RWPE2 (cell line): ENCODE results near the gene SDF2.
A peak's percentile ranks its signal among the peaks of the same experiment; 100 is the strongest.

Experiments used
- ATAC-seq: fragments of 200-7000 bp; cut with Tn5 transposase; 3 replicates; pipeline ENCODE4 v1.9.1; 2021; ENCODE audit warnings: low read depth
- DNase-seq: peaks from one replicate; pipeline ENCODE4 v3.0.0-alpha.2; 2020; ENCODE audit warnings: low spot score
- H3K27ac ChIP-seq: fragments of 450-650 bp; 2 replicates; pipeline ENCODE4 v1.5.1; 2017; ENCODE audit warnings: mild to moderate bottlenecking; ENCODE audit not compliant: poor library complexity, severe bottlenecking
- H3K27me3 ChIP-seq: fragments of 250-450 bp; sonication (Bioruptor Pico); 2 replicates; pipeline ENCODE4 v1.5.1; 2021; ENCODE audit warnings: mild to moderate bottlenecking, moderate library complexity; ENCODE audit not compliant: insufficient read depth, poor library complexity, severe bottlenecking
- H3K36me3 ChIP-seq: fragments of 250-450 bp; sonication (Bioruptor Pico); 2 replicates; pipeline ENCODE4 v1.5.1; 2020; ENCODE audit warnings: low read depth, mild to moderate bottlenecking, moderate library complexity
- H3K4me1 ChIP-seq: fragments of 250-450 bp; sonication (Bioruptor Pico); 2 replicates; pipeline ENCODE4 v1.5.1; 2021; ENCODE audit warnings: mild to moderate bottlenecking, moderate library complexity; ENCODE audit not compliant: insufficient read depth, poor library complexity, severe bottlenecking
- H3K4me3 ChIP-seq: fragments of 250-450 bp; sonication (Bioruptor Pico); 2 replicates; pipeline ENCODE4 v1.5.1; 2021; ENCODE audit warnings: mild to moderate bottlenecking, moderate library complexity; ENCODE audit not compliant: severe bottlenecking
- H3K9me3 ChIP-seq: fragments of 250-450 bp; sonication (Bioruptor Pico); 2 replicates; pipeline ENCODE4 v1.5.1; 2021; ENCODE audit warnings: mild to moderate bottlenecking, moderate library complexity; ENCODE audit not compliant: severe bottlenecking
- CTCF ChIP-seq: fragments of 450-650 bp; IDR thresholded peaks from one replicate; pipeline ENCODE4 v1.5.1; 2017; ENCODE audit warnings: mild to moderate bottlenecking, moderate library complexity; ENCODE audit not compliant: poor library complexity, severe bottlenecking

Gene SDF2

DNA sequence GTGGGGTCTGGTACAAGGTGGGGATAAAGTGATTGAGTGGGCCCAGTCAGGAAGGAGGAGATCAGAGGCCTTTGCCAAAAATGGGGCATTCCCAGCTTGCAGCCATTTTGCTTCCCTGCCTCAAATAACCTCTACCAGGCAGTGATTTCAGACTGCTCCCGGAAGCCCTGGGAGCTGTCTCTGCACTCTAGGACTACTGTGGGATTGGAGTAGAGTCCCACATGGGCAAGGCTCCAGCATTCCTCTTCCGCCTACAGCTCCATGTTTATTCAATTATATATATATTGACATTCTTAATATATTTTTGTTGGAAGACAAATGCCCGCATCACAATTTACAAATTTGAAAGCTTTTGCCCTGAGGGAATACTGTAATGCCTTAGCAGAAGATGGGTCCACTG, 13.8 kb upstream of the SDF2 start:
- no peak for ATAC-seq
- no peak for DNase-seq
- H3K27me3 ChIP-seq, result no peaks in the 10 kb centered on the region
- TF ChIP-seq CTCF, result no peak
- no peak overlapping the region for H3K27ac ChIP-seq
- no peaks in the 10 kb centered on the region for H3K4me1 ChIP-seq
- no peak overlapping the region for H3K4me3 ChIP-seq
- peaks cover 97% of the 10 kb centered on the region for H3K36me3 ChIP-seq
- no peaks in the 10 kb centered on the region for H3K9me3 ChIP-seq

- TF ChIP-seq CTCF, result no peak
Observed at GRCh38 chr17:28669918-28670317, 8.2 kb upstream of the SDF2 start.

GRCh38 chr17:28667870-28668269, 6.2 kb upstream of the SDF2 start:
- Histone ChIP-seq H3K4me1 (peaks cover 7% of the 10 kb centered on the region), H3K4me3 (no peak overlapping the region), H3K27me3 (no peaks in the 10 kb centered on the region), H3K9me3 (no peaks in the 10 kb centered on the region), H3K27ac (no peak overlapping the region), H3K36me3 (peaks cover 88% of the 10 kb centered on the region)
- DNase-seq (no peak), ATAC-seq (no peak)
- TF ChIP-seq CTCF, result no peak

More at GRCh38 chr17:28669918-28670317, 8.2 kb upstream of the SDF2 start:
- H3K27ac ChIP-seq, result no peak overlapping the region
- H3K36me3 ChIP-seq, result peaks cover 91% of the 10 kb centered on the region
- H3K4me1 ChIP-seq, result no peaks in the 10 kb centered on the region
- ATAC-seq (no peak), DNase-seq (no peak)
- no peaks in the 10 kb centered on the region for H3K9me3 ChIP-seq
- H3K4me3 ChIP-seq, result no peak overlapping the region
- H3K27me3 ChIP-seq, result no peaks in the 10 kb centered on the region

DNA sequence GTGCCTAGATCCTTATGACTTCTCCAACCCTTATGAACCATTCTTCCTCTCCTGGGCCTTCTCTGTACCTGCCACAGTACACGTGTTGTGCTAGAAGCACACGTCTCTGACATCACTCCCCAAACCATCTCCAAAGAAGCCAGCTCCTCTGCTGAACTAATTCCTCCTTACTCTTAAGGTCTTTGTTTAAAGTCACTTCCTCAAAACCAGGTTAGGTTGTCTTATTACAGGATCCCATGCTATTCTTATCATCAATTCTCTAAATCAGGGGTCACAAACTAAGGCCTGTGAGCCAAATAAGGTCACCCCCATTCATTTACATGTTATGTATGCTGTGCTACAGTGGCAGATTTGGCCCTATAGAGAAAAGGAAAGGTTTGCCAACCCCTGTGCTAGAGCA, 4.3 kb upstream of the SDF2 start:
- Histone ChIP-seq H3K4me3 (no peak overlapping the region), H3K27ac (no peak overlapping the region), H3K4me1 (peaks cover 8% of the 10 kb centered on the region), H3K36me3 (peaks cover 70% of the 10 kb centered on the region), H3K27me3 (no peaks in the 10 kb centered on the region), H3K9me3 (no peaks in the 10 kb centered on the region)
- no peak for ATAC-seq
- TF ChIP-seq CTCF, result no peak
- no peak for DNase-seq

DNA sequence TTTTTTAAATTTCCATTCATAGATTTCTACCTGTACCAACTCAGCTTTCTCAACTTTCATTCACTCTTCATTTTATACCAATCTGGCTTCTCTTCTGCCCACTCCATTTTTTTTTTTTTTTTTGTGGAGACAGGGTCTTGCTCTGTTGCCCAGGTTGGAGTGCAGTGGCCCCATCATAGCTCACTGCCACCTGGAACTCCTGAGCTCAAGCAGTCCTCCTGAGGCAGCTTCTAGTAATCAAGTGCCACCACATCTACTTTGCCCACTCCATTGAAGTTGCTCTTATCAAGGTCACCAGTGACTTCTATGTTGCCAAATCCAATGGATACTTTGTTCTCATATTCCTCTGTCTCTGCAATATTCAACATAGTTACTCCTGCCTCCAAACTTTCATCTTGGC, 2.0 kb upstream of the SDF2 start:
- DNase-seq (no peak), ATAC-seq (no peak)
- peak overlapping the region; percentile 68 for H3K27ac ChIP-seq
- H3K4me1 ChIP-seq, result peaks cover 8% of the 10 kb centered on the region
- no peak for TF ChIP-seq CTCF
- H3K4me3 ChIP-seq, result no peak overlapping the region
- peaks cover 47% of the 10 kb centered on the region for H3K36me3 ChIP-seq
- H3K27me3 ChIP-seq, result no peaks in the 10 kb centered on the region
- H3K9me3 ChIP-seq, result no peaks in the 10 kb centered on the region
